ENCODE results near the gene CD6. TPM values are rescaled to one million over a fixed set of nuclear protein-coding genes. Genes with fewer than 3 reads are reported as not detected.

CD6 gene
- total RNA-seq, 1 donor from 2014 or later: 0.16 TPM

DNA sequence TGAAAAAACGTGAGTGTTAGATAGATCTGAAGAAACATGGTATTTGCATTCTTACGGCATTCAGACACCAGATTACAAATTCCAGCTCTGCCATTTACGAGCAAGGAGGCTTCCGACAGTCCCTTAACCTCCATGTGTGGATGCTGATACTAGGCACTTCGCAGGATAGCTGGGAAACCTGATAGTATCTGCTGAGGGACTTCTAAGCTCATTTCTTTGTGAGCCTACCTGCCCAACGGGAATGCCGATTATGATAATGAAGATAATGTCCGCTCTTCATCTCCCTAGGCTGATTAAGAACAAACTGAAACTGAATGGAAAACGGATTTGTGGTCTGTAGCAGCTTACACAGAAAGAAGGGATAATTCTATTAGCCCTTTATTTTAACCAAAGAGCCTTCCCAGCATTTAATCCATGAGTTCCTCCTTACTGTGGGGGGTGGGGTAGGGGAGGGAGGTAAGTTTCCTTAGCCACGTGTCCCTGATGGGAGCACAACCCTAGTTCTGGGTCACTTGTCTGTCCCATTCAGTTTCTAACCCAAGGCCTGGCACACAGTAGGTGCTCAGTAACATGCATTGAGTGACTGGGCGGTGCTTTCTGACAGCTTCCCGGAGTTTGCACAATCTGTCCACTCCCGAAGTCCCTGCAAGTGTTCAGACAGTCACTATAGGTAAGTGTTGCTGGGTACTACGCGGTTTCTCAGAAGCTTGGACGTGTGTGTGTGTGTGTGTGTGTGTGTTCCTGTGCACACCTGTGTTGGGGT lies 39.2 kb downstream of the CD6 start:
- DNase-seq: no peak

DNA sequence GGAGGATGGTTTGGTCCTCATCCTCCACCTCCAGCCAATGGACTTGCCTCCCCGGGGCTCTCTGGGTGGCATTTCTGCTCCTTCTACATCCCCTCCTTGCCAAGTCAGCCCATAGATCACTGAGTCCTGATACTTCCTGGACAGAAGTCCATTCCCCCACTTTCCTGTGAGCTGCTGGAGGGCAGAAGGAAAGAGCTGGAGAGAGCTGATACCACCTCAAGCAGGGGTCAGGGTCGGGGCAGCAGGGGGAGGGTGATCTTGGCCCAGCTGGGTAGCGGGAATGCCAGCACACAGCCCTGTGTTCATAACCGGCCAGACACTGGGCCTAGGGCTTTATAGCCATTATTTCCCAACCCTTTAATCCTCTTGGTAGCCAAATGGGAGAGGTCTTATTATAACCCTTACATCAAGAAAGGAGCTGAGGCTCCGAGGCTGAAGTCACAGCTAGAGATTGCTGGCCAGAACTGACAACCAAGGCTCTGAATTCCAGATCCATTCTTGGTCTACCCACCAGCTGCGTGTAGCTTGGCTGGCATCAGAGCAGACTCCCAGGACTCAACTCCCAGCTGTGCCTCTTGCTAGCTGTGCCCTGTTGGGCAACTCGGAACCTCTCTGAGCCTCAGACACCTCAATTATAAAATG lies 39.9 kb downstream of the CD6 start:
- DNase-seq: no peak

DNA sequence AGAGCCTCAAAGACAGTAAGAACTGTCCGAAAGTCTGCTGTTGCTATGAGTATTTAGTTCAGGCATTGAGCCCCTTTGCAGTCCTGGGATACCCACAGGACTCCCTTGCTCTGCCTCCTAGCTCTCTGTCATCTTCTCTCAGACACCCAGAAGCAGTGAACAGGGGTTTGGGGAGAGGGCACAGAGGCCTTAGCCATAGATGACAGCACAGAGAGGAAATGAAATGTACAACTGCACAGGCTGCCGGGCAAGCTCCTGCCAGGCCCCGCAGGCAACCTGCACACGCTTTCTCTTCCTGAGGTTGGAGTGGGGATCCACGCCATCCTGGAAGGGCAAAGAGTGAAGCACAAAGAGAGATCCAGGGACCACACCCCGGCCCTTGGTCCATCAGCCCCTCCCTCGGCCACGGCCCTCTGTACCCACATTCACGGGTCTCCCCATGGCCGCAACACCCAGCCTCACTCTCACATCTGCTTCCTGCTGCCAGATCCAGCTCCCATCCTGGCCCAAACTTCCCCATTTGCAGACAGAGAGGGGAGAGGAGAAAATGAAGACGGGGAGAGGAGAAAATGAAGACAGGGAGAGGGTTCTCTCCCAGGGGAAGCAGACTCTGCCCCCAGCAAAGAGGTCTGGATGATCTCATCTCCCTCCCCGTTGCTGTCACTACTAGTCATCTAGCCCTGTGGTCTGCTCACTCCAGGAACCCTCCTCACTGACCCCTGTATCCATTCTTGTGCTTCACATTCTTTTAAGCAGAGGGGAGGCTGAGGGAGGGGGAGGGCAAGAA lies 40.7 kb downstream of the CD6 start:
- no peak for DNase-seq

DNA sequence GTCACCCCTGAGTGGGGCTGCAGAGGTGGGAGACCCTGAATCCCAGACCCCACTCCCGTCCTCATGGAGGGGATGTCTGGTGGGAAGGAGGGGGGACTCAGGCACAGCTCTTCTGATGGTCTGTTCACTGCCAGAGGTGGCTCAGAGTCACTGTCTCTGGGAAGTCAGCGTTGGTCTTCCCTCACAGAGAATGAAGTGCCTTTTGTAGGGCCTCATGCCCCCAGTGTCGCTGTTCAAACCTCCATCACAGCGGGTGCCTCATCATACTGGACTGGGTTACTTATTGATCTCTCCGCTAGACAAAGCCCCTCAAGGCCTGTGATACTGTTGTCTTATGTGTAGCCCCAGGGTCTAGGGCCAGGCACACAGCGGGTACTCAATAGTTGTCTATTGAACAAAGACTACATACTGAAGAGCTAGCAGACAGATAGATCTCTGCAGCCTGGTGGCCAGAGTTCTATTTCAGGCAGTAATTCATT lies 41.3 kb downstream of the CD6 start:
- DNase-seq: no peak

DNA sequence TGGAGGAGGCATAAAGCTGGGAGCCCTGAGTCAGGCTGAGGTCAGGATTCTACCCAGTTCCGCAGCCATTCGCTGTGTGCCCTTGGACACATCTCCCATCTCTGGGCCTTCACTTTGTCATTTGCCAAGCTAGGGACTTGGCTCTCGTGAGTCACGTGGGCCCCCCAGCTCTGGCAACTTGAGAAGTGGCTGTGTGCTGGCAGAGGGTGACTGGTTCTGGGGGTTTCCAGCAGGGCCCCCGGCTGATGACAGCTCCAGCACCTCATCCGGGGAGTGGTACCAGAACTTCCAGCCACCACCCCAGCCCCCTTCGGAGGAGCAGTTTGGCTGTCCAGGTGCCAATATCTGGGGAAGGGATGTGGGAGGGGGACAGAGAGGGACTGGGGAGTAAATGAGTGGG lies 46.6 kb downstream of the CD6 start:
- no peak for DNase-seq

DNA sequence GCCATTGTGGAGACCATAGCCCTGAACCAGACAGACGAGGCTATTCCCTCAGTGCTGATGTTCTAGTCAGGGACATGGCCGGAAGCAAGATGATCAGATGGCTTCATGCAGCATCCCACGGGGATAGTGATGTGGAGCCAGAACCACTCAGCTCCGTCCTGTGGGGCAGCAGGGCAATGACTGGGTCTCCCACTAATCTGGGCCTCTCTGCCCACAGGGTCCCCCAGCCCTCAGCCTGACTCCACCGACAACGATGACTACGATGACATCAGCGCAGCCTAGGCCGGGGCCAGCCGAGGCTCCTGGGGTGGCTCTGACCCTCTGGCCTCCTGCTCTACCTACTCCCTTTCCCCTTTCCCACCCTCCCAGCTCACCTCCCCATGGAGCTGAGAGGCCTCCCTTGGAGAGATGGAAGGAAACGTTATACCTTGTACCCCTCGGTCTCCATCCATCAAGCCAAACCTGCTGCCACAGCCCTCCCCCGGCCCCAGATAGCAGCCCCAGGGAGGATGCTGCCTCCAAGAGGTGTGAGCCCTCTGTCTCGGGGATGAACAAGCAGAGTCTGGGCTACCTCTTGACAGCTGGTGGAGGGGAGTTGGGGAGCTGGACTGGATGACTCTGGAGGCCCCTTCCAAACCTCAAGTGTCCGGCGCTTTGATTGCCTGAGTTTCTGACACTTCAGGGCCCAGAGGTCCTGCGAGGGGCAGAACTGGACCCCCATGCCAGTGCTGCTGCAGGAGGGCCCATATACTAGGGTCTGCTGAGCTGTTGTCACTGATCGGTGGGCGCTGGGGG lies 47.8 kb downstream of the CD6 start:
- no peak for DNase-seq

DNA sequence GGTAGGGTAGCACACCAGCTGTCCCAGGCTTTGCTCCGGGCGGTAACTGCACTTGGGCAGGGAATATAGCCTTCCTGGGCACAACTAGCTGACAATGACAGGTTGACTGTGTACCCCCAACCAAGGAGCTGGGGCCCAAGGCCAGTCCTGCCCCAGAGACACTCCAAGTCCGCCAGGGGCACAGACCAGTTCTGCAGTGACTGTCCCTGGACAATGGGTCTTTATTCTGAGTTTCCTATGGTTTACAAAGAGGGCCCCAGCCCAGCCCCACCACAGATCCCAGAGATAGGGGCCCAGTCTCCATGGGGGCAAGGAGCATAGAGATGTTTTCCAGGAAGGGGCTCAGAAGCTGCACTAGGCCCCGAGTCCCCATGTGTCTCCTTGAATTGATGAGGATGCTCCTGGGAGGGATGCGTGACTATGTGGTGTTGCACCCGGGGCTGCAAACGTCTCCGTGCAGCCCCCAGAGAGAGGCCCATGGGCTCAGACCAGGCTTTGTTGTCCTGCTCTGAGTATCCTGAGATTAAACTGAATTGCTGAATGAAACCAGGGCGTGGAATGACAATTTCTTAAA lies 48.4 kb downstream of the CD6 start:
- no peak for DNase-seq

DNA sequence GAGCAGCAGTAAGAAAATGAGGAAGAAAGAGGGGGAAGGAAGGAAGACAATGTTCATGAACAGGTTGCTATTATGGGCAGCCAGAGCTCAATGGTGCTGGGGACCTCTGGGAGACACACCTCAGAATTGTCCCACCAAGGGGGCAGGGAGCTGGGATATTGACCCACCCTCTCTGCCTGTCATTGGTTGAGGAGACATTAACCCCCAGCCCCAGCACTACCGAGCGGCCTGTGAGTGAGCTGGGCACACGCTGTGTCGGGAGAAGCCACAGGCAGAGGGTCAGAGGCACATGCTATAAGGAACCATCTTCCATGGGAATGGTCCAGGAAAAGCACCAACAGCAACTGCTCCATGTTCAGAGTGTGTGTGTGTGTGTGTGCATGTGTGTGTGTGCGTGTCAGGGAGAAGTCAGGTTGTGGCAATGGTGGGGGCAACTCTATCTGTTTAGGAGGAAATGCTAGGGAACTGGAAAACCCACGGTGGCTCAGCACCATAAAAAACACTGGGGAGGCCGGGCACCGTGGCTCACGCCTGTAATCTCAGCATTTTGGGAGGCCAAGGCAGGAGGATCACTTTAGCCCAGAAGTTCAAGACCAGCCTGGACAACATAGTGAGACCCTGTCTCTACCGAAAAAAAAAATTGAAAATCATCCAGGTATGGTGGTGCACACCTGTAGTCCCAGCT lies 49.2 kb downstream of the CD6 start:
- DNase-seq: no peak

DNA sequence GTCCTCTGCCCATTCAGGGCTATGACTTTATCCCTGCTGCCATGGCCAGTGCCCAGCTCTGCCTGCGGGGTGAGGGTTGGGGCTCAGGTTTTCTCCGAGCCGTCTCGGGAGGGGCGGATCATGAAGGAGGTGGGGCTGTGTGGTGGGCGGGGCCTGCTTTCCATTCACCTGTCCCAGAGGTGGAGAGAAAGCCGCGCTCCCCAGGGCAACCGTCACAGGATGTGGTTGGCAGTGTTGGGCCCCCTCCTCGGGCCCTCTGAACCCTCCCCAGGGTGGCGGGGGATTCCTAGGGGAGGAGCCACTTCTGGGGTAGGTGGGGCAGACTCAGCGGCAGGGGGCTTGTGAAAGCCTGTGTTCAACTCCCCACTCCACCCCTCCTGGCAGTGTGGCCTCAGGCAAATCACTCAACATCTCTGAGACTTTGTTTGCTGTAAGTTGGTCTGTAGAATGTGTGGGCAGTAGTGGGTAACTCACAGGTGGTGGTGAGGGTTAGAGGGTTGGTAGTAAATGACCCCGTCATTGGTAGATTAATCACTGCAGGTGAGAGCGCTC lies 50.3 kb downstream of the CD6 start:
- DNase-seq: no peak

DNA sequence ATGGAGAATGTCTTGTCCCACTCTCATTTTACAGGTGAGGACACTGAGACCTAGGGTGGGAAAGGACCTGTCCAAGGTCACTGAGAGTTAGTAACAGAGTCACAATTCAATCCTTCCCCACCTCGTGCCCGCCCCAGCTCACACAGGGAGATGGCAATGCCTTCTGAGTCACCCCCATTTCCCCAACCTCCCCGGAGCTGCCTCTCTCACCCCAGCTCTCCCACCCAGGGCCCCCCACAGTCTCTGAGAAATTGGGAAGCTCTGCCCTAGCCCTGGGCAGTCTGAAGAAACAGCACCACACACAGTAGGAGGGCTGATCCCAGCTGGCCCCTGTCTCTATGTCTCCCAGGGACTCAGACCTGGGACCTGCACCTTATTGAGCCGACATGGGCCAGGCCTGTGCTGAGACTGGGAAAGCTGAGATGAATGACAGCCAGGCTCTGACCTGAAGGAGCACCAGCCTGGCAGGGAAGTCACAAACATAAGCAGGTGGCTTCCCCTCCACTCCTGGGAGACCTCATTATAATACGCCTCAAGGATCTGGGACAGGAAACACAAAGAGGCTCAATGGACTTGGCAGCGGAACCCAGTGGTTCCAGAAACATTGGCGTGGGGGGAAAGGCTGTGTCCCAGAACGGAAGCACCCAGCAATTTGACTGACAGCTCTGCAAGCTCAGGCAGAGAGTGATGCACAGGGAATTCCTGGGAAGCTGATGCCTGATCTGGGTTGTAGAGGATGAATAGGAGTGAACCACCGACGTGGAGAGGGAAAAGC lies 51.0 kb downstream of the CD6 start:
- no peak for DNase-seq

DNA sequence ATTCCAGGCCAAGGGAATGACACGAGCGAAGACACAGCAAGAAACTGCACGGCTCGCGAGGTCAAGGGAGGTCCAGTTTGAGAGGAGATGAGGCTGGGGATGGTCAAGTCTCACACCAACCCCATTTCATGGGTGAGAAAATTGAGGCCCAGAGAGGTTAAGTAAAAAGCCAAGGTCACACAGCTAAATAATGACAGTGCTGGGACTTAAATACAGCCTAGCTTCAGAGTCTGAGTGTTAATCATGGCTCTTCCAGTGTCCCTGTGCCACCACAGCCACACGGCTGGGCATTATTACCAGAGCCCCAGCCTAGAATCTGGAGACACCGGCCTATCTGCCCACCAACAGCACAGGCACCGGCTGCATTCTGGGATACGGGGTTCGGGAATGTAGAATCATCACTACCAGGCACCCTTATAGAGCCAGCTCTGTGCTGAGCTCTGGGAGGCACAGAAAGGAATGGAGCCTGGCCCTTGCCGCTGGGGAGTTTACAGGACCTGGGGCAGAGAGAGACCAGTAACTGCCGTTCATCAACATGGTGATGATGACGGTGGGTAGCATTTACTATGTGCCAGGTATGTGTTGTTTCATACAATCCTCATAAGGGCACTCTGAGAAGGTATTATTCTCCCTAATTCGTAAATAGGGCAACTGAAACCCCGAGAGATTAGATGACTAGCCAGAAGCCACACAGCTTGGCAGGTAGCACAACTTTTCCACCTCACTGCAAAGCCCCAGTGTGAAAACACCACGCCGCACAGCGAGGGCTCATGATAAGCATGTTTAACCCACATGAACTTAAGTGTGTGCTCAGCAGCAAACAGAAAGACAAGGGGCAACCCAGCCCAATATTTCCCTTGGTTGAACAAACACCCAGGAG lies 51.8 kb downstream of the CD6 start:
- DNase-seq: no peak

DNA sequence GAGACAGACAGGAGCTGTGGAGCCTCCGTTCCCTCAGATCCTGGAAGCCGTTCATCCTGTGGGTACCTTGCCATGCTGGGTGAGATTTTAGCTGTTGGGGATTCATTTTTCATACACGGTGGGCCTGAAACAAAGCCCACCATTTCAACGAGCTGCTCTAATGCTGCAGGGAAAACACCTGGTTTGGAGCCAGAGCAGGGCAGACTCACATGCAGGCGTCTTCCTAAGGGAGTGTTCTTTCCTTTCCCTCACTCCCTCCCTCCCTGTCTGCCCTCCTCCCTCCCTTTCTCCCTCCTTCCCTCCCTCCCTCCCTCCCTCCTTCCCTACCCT lies 52.5 kb downstream of the CD6 start:
- DNase-seq: no peak

DNA sequence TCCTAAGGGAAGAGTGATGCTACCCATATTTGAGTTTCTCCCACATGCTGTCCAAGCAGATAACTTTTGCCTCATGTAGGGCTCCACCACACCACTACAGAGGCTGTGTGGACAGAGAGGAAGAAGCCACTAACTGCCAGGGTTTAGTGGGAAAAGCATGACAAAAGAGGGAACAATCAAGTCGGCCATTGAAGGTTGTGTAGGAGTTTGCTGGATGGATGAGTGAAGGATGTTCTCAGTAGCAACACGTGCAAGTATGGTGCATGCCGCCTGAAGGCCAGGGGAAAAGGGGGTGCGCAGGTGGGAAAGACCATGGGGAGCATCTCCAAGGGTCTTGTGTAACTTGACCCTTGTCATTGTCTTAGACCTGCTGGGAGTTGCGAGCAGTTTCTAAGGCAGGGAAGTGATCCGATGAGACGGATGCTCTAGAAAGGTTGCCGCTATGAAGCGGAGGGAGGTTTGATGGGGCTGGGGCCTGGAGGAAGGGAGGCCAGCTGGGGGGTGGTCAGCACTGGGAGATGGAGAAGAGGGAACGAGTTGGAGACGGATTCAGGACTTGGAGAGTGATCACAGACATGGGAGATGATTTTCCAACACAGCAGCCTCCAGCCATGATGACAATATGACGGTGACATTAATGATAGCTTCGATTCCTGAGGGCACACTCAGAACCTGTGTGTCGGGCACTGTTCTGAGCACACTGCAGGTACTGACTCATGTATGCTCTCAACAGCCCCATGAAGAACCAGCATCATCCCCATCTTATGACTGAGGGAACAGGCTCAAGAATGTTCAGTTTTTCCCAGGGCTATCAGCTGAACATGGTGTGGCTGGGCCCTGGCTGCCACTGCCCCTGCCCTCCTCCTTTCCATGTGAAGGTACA lies 53.7 kb downstream of the CD6 start:
- DNase-seq: no peak

DNA sequence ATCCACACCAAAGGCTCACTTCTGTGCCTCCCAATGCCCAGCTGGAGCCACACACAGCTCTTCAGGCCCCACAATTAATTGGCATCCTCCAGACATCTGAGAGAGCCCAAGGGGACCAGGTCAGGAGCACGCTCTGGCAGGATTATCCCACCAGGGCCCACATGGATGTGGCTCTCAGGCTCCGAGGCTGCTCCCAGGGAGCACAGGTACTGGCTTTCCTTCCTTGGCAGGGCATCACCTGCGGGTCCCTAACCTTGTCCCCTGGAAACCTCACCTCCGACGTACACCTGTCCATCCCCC lies 54.3 kb downstream of the CD6 start:
- DNase-seq: no peak

DNA sequence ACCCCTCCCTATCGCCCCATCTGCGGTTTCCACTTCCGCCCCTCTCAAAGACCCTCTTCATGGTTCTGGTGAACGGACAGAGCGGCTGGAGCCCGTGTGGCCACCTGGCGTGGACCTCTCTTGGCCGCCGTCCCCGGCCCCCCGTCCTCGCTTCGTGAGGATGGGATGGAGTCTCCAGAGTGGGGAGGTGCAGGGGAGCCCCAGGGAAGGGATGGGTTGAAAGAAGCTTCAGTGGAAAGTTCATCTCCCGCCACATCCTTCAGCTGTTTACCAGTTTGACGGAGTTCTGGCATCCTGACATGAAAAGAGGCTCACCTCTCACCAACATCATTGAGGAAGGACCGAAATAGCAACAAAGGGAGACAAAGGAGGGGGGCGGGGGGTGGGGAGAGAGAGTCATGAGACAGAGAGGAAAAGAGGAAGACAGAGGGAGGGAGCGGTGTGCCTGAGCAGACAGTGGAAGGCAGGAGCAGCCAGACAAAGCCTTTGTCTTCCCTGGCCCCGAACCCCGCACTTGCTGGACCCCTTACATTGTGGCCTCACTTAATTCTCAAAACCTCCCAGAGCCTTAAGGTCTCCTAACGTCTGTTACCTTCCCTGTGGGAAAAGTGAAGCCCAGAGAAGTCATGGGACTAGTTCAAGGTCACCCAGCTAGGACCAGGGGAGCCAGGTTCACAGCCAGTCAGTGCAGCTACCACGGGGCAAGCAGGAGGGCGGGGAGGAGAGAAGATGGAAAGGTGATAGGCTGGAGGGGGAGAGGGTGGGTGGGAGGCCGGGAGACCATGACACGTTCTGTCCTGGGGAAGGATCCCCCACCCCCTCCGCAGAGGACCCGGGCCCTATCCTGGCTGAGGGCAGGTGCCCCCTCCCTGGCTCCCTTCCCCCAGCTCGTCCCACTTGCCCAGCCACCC lies 54.9 kb downstream of the CD6 start:
- no peak for DNase-seq

DNA sequence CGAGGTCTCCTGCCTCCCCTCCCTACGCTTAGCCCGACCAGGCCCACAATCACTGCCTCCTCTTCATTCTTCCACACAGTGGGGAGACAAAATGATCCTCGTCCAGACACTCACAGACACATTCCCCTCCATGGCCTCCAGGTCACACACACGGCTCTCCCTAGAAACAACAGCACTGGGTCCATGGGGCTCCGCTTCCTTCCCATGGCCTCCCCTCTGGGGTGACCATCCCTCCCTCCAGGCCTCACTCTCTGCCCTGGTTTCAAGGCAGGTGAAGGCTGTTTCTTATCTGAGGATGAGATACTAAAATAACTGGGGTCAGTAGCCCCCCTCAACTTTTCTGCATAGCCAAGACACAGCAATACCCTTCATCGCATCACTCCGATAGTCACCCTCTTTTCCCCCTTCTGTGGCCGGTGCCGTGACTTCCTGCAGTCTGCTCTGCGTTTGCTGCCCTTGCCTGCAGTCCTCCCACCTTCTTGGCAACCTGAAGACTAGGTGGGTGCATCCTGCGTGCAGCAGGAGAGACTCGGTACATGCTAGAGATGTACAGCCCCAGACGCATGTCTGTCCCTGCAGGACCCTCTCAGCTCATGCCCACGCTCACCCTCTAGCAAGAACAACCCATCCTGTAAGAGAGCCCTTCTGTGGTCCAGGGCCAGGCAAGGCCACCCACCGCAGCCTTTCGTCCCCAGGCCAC lies 55.8 kb downstream of the CD6 start:
- no peak for DNase-seq

Measured in occipital lobe (tissue), 2 donors.